Activated CD4-positive, alpha-beta T cell treated with anti-CD3 and anti-CD28 coated beads, Interleukin-2, amount 10 ng/mL, durations not matched to agents 7 days and 5 days (primary cell): ENCODE data around the gene HIVEP3. TPM values are rescaled to one million over a fixed set of nuclear protein-coding genes. Genes with fewer than 3 reads are reported as not detected.

Experiments
- CTCF ChIA-PET: fragments of 350-600 bp; sonication (Branson Sonifier 250); formaldehyde crosslinking; loops from one replicate; lab custom pipeline; 2021; ENCODE audit warnings: antibody characterized with exemption; lab: Charles Lee
- POLR2A ChIA-PET: fragments of 350-600 bp; sonication (Branson Sonifier 250); formaldehyde crosslinking; loops from one replicate; lab custom pipeline; 2021; ENCODE audit warnings: antibody characterized with exemption; lab: Charles Lee
- DNase-seq: peaks from one replicate; pipeline ENCODE4 v3.0.0-alpha.2; 2020
- H3K27ac Mint-ChIP-seq: one replicate; pipeline ENCODE4 v1.8.0; 2021; ENCODE audit warnings: mild to moderate bottlenecking, moderate library complexity, mixed read lengths
- H3K27me3 Mint-ChIP-seq: one replicate; pipeline ENCODE4 v1.8.0; 2021; ENCODE audit warnings: mixed read lengths
- H3K36me3 Mint-ChIP-seq: one replicate; pipeline ENCODE4 v1.8.0; 2021; ENCODE audit warnings: low read depth, mixed read lengths
- H3K4me1 Mint-ChIP-seq: one replicate; pipeline ENCODE4 v1.8.0; 2021; ENCODE audit warnings: mixed read lengths
- H3K4me3 Mint-ChIP-seq: one replicate; pipeline ENCODE4 v1.8.0; 2021; ENCODE audit warnings: mild to moderate bottlenecking, moderate library complexity, mixed read lengths
- H3K9me3 Mint-ChIP-seq: one replicate; pipeline ENCODE4 v1.8.0; 2021; ENCODE audit warnings: mixed read lengths
- total RNA-seq, 2 experiments: library from RNA; stranded (reverse); gene quantifications; one replicate each; pipeline ENCODE4 v1.2.3, GENCODE V29; 2021

Gene HIVEP3
- total RNA-seq, 2 experiments from 2014 or later, result 18.4 to 21.5 TPM

DNA sequence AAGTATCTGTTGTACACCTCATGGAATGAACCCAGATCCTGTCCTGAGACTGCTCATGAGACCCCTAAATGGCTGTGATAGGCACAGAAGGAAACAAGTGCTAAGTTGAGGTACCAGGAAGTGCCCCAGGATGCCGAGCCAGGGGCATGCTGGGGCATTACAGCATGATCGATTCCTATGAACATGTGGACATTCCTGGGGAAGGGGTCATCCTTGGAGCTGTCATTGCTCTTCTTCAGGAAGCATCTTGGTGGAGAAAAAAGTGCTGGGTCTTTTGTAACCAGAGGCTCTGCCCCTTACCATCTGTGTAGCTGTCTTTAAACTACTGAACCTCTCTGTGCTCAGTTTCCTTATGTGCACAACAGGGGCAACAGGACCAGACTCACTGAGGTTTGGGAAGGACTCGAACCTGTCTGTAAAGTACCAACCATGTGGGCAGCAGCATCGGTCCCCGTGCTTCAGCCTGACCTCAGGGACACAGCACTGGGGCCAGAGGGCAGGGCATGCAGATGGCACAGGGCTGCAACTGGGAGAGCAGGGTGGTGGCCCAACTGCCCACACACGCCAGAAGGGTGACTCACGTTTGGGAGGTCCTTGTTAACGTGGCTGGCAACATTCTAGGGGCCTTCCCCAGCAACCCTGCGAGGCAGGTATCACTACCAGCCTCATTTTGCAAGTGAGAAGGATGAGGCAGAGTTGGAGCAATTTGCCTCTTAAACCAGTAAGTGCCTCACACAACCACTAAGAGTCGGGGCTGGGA is 291.9 kb downstream of the HIVEP3 start:
- H3K27ac Mint-ChIP-seq, result no peak overlapping the region
- POLR2A ChIA-PET, result no interaction called here
- CTCF ChIA-PET, result interaction anchor here (1.0 to 1.4 kb wide), 2 partner anchors 8 to 23 kb away, joined by 3 to 6 read pairs; no protein-coding TSS in a partner anchor
- H3K27me3 Mint-ChIP-seq, result no peaks in the 10 kb centered on the region
- no peak for DNase-seq
- H3K4me3 Mint-ChIP-seq, result no peak overlapping the region
- no peaks in the 10 kb centered on the region for H3K9me3 Mint-ChIP-seq
- peaks cover 38% of the 10 kb centered on the region for H3K4me1 Mint-ChIP-seq
- peaks cover 17% of the 10 kb centered on the region for H3K36me3 Mint-ChIP-seq

DNA sequence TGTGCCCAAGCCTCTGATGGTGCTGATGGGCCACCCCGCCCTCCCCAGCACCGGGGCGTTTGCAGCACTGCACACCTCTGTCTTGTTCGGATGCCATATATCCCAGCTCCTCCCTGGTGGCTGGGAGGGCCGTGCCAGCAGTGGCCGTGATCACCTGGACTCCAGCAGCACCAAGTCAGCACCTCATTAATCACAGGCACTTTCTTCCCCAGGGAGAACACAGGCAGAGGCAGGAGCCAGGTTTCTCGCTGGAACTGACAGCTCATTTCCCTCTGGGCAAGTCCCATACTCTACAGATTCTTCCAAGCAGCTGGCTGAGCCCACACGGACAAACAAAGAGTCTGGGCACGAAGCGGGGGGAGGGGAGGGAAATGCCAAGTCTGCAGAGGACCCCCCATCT is 292.6 kb downstream of the HIVEP3 start:
- H3K9me3 Mint-ChIP-seq, result no peaks in the 10 kb centered on the region
- ChIA-PET CTCF (interaction anchor here (0.7 to 1.4 kb wide), 3 partner anchors 9 to 22 kb away, joined by 3 to 6 read pairs (median 3); no protein-coding TSS in a partner anchor), POLR2A (no interaction called here)
- H3K36me3 Mint-ChIP-seq, result peaks cover 17% of the 10 kb centered on the region
- H3K4me3 Mint-ChIP-seq, result no peak overlapping the region
- H3K4me1 Mint-ChIP-seq, result peaks cover 41% of the 10 kb centered on the region
- DNase-seq, result no peak
- no peak overlapping the region for H3K27ac Mint-ChIP-seq
- no peaks in the 10 kb centered on the region for H3K27me3 Mint-ChIP-seq

GRCh38 chr1:41623736-41624135 is 295.0 kb downstream of the HIVEP3 start:
- Mint-ChIP-seq H3K36me3 (peaks cover 13% of the 10 kb centered on the region), H3K9me3 (no peaks in the 10 kb centered on the region), H3K4me3 (no peak overlapping the region), H3K27me3 (no peaks in the 10 kb centered on the region), H3K27ac (peak overlapping the region; percentile 74), H3K4me1 (peaks cover 40% of the 10 kb centered on the region)
- no peak for DNase-seq
- ChIA-PET CTCF (interaction anchor here (1.1 to 1.7 kb wide), 3 partner anchors 15 to 29 kb away, joined by 4 to 5 read pairs (median 4); no protein-coding TSS in a partner anchor), POLR2A (no interaction called here)

DNA sequence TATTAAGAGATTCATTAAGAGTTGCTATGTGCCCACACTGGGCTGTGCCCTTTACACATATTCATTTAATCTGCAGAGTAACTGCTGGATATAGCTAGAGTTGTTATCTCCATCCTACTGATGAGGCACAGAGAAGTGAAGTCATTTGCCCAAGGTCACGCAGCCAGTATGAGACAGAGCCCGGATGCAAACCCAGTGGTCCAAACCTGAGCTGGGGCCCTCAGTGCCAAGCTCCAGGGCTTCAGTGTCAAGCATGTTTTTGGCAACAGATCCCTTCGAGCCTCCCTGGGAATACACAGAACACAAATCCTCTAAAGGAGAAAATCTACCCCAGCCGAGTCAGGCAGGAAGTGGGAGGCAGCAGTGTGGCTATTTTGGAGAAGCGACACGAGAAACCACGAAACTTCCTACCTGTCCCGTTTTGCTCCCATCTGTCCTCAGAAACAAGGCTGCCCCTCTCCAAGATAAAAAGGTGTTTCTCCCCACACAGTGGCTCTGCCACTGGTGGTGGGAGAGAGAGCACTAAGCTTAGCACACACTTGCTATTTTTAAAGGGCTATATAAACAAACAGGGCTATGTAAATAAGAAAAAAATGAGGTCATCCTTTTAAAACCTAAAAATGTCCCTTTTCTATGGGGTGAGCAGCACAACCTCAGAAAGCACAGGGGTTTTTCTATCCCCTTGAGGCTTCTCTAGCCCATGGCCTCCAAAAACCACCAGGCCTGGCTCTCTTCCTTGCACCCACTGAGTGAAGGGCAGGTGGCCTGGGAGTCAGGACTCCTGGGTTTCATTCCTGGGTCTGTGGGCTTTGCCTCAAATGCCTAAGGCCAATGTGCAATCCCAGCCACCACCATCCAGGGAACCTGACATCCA is 295.6 kb downstream of the HIVEP3 start:
- ChIA-PET CTCF (interaction anchor here (1.1 to 1.7 kb wide), 3 partner anchors 16 to 29 kb away, joined by 4 to 5 read pairs (median 4); no protein-coding TSS in a partner anchor), POLR2A (no interaction called here)
- Mint-ChIP-seq H3K4me3 (no peak overlapping the region), H3K27ac (peak overlapping the region; percentile 51), H3K4me1 (peaks cover 40% of the 10 kb centered on the region), H3K36me3 (peaks cover 9% of the 10 kb centered on the region), H3K9me3 (no peaks in the 10 kb centered on the region), H3K27me3 (no peaks in the 10 kb centered on the region)
- no peak for DNase-seq

GRCh38 chr1:41622402-41622801 is 296.3 kb downstream of the HIVEP3 start:
- Mint-ChIP-seq H3K4me3 (no peak overlapping the region), H3K27me3 (no peaks in the 10 kb centered on the region), H3K27ac (no peak overlapping the region), H3K9me3 (no peaks in the 10 kb centered on the region), H3K4me1 (peaks cover 36% of the 10 kb centered on the region), H3K36me3 (peaks cover 5% of the 10 kb centered on the region)
- no peak for DNase-seq
- CTCF ChIA-PET, result no interaction called here
- POLR2A ChIA-PET, result no interaction called here

DNA sequence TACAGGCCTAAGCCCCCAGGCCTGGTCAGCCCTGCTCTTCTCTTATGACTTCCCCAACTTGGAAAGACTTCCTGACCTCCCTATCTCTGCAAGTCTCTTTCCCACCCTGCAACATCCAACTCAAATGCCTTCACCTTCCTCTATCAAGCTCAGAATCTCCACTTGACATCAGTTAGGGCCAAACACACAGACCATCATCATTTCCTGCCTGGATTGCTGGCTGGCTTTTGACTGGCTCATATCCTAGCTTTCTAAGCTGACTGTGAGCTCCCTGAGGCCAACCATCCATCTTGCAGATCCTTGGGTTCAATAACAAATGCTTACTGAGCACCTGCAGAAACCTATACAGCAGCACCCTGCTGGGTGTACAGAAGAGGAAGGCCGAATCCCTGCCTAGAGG is 296.9 kb downstream of the HIVEP3 start:
- H3K9me3 Mint-ChIP-seq, result no peaks in the 10 kb centered on the region
- ChIA-PET POLR2A (no interaction called here), CTCF (interaction anchor here (1.1 to 2.1 kb wide), 2 partner anchors 10 to 18 kb away, joined by 3 to 6 read pairs; no protein-coding TSS in a partner anchor)
- no peak overlapping the region for H3K27ac Mint-ChIP-seq
- H3K4me1 Mint-ChIP-seq, result peaks cover 38% of the 10 kb centered on the region
- H3K36me3 Mint-ChIP-seq, result peaks cover 5% of the 10 kb centered on the region
- DNase-seq, result no peak
- H3K27me3 Mint-ChIP-seq, result no peaks in the 10 kb centered on the region
- H3K4me3 Mint-ChIP-seq, result no peak overlapping the region

- H3K4me3 Mint-ChIP-seq, result no peak overlapping the region
- no peaks in the 10 kb centered on the region for H3K27me3 Mint-ChIP-seq
- DNase-seq, result no peak
- H3K36me3 Mint-ChIP-seq, result peaks cover 5% of the 10 kb centered on the region
- H3K9me3 Mint-ChIP-seq, result no peaks in the 10 kb centered on the region
- H3K4me1 Mint-ChIP-seq, result peaks cover 41% of the 10 kb centered on the region
- ChIA-PET POLR2A (no interaction called here), CTCF (interaction anchor here (1.1 to 2.1 kb wide), 2 partner anchors 10 to 18 kb away, joined by 3 to 6 read pairs; no protein-coding TSS in a partner anchor)
- no peak overlapping the region for H3K27ac Mint-ChIP-seq
Observed at GRCh38 chr1:41621256-41621655, 297.5 kb downstream of the HIVEP3 start.

- peaks cover 4% of the 10 kb centered on the region for H3K36me3 Mint-ChIP-seq
- peaks cover 46% of the 10 kb centered on the region for H3K4me1 Mint-ChIP-seq
- no peak overlapping the region for H3K4me3 Mint-ChIP-seq
- H3K27me3 Mint-ChIP-seq, result no peaks in the 10 kb centered on the region
- peak overlapping the region; percentile 54 for H3K27ac Mint-ChIP-seq
- ChIA-PET CTCF (interaction anchor here (1.1 to 2.1 kb wide), 3 partner anchors 9 to 29 kb away, joined by 3 to 6 read pairs (median 3); no protein-coding TSS in a partner anchor), POLR2A (no interaction called here)
- H3K9me3 Mint-ChIP-seq, result no peaks in the 10 kb centered on the region
- no peak for DNase-seq
Observed at GRCh38 chr1:41620365-41621169, 298.2 kb downstream of the HIVEP3 start.

- POLR2A ChIA-PET, result no interaction called here
- H3K27me3 Mint-ChIP-seq, result no peaks in the 10 kb centered on the region
- H3K9me3 Mint-ChIP-seq, result no peaks in the 10 kb centered on the region
Observed at GRCh38 chr1:41619511-41620364, 299.0 kb downstream of the HIVEP3 start.

GRCh38 chr1:41618871-41619270 is 299.9 kb downstream of the HIVEP3 start:
- Mint-ChIP-seq H3K27ac (peak overlapping the region; percentile 55), H3K27me3 (no peaks in the 10 kb centered on the region), H3K36me3 (peaks cover 6% of the 10 kb centered on the region), H3K4me3 (no peak overlapping the region), H3K4me1 (peaks cover 44% of the 10 kb centered on the region), H3K9me3 (no peaks in the 10 kb centered on the region)
- ChIA-PET CTCF (no interaction called here), POLR2A (no interaction called here)
- no peak for DNase-seq

More at GRCh38 chr1:41619511-41620364, 299.0 kb downstream of the HIVEP3 start:
- H3K4me1 Mint-ChIP-seq, result peaks cover 51% of the 10 kb centered on the region
- DNase-seq, result no peak
- no peak overlapping the region for H3K27ac Mint-ChIP-seq
- H3K4me3 Mint-ChIP-seq, result no peak overlapping the region
- peaks cover 4% of the 10 kb centered on the region for H3K36me3 Mint-ChIP-seq
- CTCF ChIA-PET, result interaction anchor here (1.1 to 2.1 kb wide), 2 partner anchors 20 to 30 kb away, joined by 3 to 6 read pairs; no protein-coding TSS in a partner anchor

DNA sequence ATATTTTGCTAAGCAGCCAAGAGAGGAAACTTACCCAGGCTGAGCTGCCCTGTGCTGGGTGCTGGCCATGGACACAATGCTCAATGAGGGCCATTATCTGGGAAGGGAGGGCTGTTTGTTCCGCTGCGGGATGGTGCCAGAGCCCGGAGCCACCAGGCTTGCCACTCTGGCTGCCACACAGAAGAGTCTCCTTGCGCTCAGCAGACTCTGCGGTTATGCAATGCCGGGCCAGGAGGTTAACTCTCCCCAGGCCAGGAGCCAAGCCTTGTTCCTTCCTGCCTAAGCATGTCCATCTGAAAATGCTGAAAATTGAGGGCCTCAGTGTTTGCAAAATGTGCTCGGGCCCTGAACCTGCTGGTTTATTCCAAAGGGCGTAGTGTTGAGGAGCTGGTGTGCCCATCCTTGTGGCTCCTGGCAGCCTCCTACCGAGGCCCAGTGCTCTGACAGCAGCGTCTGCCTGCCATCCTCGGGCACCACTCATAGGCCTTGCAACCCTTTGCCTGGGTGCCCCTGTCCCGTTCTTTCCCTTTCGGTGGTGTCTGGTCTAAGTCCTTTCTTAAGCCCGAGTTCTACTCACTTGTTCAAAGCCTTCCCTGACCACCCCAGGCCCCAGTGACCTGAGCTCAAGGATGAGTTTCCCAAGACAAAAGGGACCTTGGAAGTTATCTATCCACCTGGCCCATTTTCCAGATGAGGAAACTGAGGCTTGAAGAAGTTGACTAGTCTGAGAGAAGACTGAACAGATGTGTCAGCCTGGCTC is 300.5 kb downstream of the HIVEP3 start:
- ChIA-PET POLR2A (no interaction called here), CTCF (no interaction called here)
- no peaks in the 10 kb centered on the region for H3K27me3 Mint-ChIP-seq
- H3K4me1 Mint-ChIP-seq, result peaks cover 37% of the 10 kb centered on the region
- H3K4me3 Mint-ChIP-seq, result no peak overlapping the region
- no peak for DNase-seq
- peaks cover 7% of the 10 kb centered on the region for H3K36me3 Mint-ChIP-seq
- H3K27ac Mint-ChIP-seq, result no peak overlapping the region
- no peaks in the 10 kb centered on the region for H3K9me3 Mint-ChIP-seq
